ENCODE data around the gene CDH26. TPM values are rescaled to one million over a fixed set of nuclear protein-coding genes. Genes with fewer than 3 reads are reported as not detected.

CDH26 gene
- 1 to 10 TPM in 1 of 2 experiments, under 1 TPM in 1; 0.46 to 1.1 TPM for total RNA-seq

DNA sequence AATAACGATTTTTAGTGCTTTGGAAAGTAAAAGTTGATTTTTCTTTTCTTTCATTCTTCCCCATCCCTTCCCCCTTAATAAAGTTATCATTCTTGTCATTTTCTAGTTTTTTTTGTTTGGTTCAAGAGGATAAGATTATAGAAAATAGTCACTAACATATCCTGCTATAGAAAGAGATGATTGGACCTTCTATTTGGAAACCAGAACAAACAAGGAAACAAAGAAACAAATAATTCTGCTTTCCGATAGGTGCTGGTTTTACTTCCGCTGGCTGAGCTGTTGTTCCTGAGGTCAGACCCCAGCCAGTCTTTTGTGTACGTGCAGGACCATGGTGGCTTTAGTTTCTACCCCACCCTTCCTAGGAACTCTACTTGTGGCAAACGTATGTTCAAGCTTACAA is at the start of gene CDH26:
TSS of gene CDH26 (plus strand) at position 301 of the 400 bp plus-strand sequence. CDS start 304 bp downstream, outside the sequence.
- ChIA-PET POLR2A (no interaction called here), CTCF (no interaction called here)

DNA sequence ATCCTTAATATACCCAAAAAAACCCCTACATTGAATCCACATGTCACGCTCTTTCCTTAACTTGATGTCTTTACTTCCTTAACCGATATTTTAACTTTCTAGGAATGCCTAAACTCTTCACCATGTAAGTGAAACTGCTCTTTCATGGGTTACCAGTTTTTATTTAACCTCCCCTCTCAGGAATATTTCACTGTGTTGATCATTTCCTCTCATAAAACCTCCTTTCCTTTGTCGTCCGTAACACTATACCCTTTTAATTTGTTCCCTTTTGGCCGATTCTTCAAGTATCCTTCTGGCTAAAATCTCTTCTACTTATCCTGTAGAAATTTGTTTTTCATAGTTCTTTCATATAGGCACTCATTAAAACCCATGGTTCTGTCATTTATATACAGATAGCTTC is 49.4 kb upstream of the CDH26 start:
- ChIA-PET POLR2A (no interaction called here), CTCF (no interaction called here)

- ChIA-PET CTCF (no interaction called here), POLR2A (no interaction called here)
Observed at GRCh38 chr20:59911041-59911440, 47.2 kb upstream of the CDH26 start.

DNA sequence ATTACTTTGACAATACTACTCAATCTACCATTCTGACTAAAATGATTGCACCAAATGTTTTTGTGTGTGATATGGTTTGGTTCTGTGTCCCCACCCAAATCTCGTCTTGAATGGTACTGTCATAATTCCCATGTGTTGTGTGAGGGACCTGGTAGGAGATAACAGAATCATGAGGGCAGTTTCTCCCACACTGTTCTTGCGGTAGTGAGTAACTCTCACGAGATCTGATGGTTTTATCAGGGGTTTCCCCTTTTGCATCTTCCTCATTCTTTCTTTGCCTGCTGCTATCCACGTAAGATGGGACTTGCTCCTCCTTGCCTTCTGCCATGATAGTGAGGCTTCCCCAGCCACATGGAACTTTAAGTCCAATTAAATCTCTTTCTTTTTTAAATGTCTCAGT is 45.6 kb upstream of the CDH26 start:
- ChIA-PET CTCF (no interaction called here), POLR2A (no interaction called here)

DNA sequence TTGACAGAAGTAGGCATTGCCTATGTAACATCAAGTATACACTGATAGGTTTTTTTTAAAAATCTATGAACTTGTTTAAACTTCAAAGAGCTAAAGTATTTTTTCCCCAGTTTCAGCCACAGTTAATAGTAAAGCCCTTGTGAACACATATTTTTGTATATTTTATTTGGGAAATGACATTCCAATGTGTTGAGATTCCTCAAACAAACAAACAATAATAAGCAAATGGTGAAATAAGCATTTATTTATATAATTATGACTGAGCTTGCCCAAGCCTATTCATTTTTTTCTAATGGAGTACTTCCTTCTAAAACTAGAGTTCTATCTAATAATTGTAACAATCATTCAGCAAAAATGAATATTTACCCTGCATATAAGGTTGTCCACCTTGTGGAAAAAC is 37.3 kb upstream of the CDH26 start:
- POLR2A ChIA-PET = no interaction called here

GRCh38 chr20:59923514-59923913 is 34.7 kb upstream of the CDH26 start:
- ChIA-PET CTCF (no interaction called here), POLR2A (no interaction called here)

More for the DNA sequence above, 37.3 kb upstream of the CDH26 start:
- CTCF ChIA-PET = no interaction called here

GRCh38 chr20:59925359-59925758 is 32.9 kb upstream of the CDH26 start:
- POLR2A ChIA-PET = no interaction called here
- CTCF ChIA-PET = interaction anchor here (1.5 kb wide), 1 partner anchor 15 kb away, joined by 4 read pairs; the partner anchor contains the start of genes FAM217B and PPP1R3D

- POLR2A ChIA-PET = no interaction called here
- CTCF ChIA-PET = interaction anchor here (1.5 kb wide), 1 partner anchor 14 kb away, joined by 4 read pairs; the partner anchor contains the start of genes FAM217B and PPP1R3D
Observed at GRCh38 chr20:59925899-59926298, 32.3 kb upstream of the CDH26 start.

DNA sequence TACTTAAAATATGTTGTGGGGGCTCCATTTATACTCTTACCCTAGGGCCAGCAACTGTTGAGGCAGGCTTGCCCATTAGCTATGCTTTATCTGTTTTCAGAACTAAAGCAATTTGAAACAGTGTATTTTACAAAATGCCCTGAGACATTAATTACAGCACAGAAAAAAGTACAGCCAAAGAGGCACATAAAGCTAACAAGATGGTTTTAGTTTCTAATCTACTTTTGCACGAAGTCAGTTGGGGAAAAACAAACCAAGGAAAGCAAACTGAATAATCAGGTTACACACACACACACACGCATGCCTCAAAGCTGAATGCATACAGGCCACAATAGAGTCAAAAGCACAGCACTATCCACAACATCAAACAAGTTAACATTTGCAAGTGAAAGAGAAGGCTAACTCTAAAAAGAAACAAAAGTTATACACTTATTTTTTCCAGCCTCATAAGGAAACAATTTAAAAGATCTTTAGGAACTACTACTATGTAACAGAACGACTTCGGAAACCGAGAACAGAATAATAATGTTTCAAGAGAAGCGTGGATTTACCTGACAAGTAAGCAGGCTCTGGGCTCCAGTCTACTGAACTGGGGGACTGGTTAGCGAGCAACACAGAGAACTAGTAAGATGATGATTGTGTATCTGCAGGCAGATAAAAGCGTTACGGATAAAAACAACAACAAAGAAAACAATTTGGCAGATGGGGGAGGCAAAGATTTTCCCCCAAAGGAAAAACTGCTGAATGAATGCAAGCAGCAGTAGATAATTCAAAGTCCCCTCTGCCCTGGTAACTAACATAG is 26.5 kb upstream of the CDH26 start:
- POLR2A ChIA-PET = interaction anchor here (1.6 kb wide), 1 partner anchor 8 kb away, joined by 3 read pairs; the partner anchor contains the start of genes FAM217B and PPP1R3D
- CTCF ChIA-PET = no interaction called here

GRCh38 chr20:59932616-59933295 is 25.5 kb upstream of the CDH26 start:
- POLR2A ChIA-PET = interaction anchor here (1.6 kb wide), 1 partner anchor 7 kb away, joined by 3 read pairs; the partner anchor contains the start of genes FAM217B and PPP1R3D
- CTCF ChIA-PET = no interaction called here

DNA sequence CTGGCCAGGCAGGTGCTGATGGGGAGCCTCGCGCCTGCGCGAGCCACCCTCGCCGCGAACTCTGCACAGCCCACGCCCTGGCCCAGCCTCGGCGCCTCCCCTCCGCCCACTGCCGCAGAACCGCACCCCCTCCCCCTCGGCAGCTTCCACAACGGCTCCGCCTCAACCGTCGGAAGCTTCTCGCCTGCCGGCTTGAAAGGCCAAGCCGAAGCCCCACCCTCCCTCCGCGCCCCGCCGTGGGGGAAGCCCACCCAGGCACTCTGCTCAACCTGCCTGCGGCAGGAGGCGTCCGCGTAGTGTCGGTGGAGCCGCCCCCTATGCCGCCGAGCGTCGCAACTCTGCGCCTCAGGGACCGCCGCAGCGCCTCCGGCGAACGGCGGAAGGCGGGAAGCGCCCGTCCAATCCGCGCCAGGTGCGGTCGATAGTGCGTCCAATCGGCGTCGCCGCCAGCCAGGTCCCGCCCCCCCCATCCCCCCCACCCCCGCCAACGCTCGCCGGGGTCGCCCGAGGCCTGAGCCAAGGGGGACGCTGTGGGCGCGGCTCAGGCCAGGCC is 24.9 kb upstream of the CDH26 start, which contains the start of gene SYCP2:
TSS of gene SYCP2 (minus strand) at position 342 of the 553 bp plus-strand sequence. CDS start 11,224 bp downstream, outside the sequence.
- CTCF ChIA-PET = interaction anchor here (0.9 to 1.7 kb wide), 3 partner anchors 14 to 30 kb away, joined by 3 to 7 read pairs (median 4); no protein-coding TSS in a partner anchor
- POLR2A ChIA-PET = no interaction called here

GRCh38 chr20:59933849-59934585 is 24.2 kb upstream of the CDH26 start:
- POLR2A ChIA-PET = no interaction called here
- CTCF ChIA-PET = interaction anchor here (0.6 to 1.9 kb wide), 7 partner anchors 10 to 33 kb away, joined by 3 to 7 read pairs (median 4); no protein-coding TSS in a partner anchor

GRCh38 chr20:59935457-59936185 is 22.6 kb upstream of the CDH26 start:
- ChIA-PET POLR2A (no interaction called here), CTCF (interaction anchor here (1.9 kb wide), 1 partner anchor 15 kb away, joined by 5 read pairs; no protein-coding TSS in a partner anchor)

- POLR2A ChIA-PET = no interaction called here
- CTCF ChIA-PET = interaction anchor here (0.7 kb wide), 1 partner anchor 121 kb away, joined by 3 read pairs; no protein-coding TSS in a partner anchor
Observed at GRCh38 chr20:59936409-59936808, 21.8 kb upstream of the CDH26 start.

DNA sequence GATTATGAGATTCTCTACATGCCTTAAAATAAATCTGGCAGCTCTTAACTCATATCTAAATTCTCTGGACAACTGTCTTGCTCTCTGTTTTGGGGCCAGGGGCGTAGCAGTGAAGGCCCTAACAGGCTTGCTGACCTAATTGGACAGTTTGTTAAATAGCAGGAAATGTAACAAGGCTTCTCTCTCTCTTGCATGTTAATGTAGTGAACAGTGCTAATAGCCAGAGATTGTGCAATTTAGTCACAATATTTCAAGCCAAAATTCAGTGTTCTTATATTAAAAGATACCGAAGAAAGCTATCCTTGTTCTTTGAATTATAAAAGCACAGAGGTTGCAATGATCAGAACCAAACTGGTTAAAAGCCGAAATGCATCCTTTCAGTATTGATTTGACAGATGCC is 21.1 kb upstream of the CDH26 start:
- ChIA-PET CTCF (interaction anchor here (0.7 kb wide), 1 partner anchor 120 kb away, joined by 3 read pairs; no protein-coding TSS in a partner anchor), POLR2A (no interaction called here)

GRCh38 chr20:59938221-59938620 is 20.0 kb upstream of the CDH26 start:
- CTCF ChIA-PET = no interaction called here
- POLR2A ChIA-PET = no interaction called here

GRCh38 chr20:59938696-59939051 is 19.5 kb upstream of the CDH26 start:
- POLR2A ChIA-PET = no interaction called here
- CTCF ChIA-PET = no interaction called here

DNA sequence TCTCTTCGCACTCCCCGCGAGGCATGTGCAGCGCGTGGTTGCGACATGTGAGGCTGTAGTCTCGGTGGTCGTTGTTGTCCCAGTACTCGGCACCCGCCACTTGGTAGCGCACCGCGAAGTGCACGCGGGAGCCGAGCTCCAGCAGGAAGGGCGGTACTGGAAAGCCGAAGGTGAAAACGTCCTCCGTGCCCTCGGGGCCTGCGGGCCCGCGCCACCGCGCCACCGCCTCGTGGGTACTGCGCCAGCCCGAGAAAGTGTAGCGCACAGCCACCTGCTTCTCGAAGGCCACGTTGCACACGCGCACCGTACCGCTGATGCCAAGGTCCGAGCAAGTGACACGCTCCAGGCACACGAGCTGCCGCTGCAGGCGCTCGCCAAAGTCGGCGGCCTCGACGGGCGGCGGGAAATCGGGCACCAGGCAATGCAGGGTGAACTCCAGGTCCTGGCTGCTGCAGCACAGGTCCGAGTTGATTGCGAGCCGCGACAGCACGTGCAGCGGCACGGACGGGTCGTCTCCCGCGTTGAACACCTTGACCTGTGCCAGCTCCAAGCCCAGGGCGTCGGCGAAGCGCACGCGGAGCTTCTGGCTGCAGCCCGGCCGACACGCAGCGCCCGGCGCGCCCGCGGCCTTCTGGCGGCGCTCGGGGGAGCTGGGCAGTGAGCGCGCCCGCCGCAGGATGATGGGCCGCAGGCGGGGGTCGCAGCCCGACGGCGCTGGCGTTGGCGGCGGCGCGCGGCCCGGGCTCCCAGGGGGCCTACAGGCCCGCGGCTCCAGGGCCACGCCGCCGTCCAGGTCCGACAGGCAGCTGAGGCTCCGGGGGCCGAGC is 19.0 kb upstream of the CDH26 start:
- ChIA-PET CTCF (interaction anchor here (1.3 to 1.8 kb wide), 2 partner anchors 11 to 14 kb away, joined by 4 to 7 read pairs; no protein-coding TSS in a partner anchor), POLR2A (interaction anchor here (1.2 kb wide), 1 partner anchor 9 kb away, joined by 4 read pairs; no protein-coding TSS in a partner anchor)

Measured in activated CD8-positive, alpha-beta memory T cell treated with anti-CD3 and anti-CD28 coated beads for 36 hours (primary cell).